ENCODE data around the gene PADI1.

PADI1 gene

GRCh38 chr1:17198476-17199258 is 6.3 kb upstream of the PADI1 start:
- DNase-seq (ENCODE audit: low read depth) = no peak
- H3K4me3 ChIP-seq (ENCODE audit: low read depth, low read length) = no peak overlapping the region
- TF ChIP-seq CTCF (IDR thresholded peaks at IDR 0.05; ENCODE audit: low read depth, low read length) (no peak), MYC (IDR thresholded peaks at IDR 0.05; ENCODE audit: low read depth, low read length) (no peak), MAX (IDR thresholded peaks at IDR 0.05; ENCODE audit: low read depth, low read length) (no peak), POLR2A (IDR thresholded peaks at IDR 0.05; ENCODE audit: extremely low read depth, insufficient read length) (no peak)

GRCh38 chr1:17199267-17200044 is 5.5 kb upstream of the PADI1 start:
- TF ChIP-seq MAX (IDR thresholded peaks at IDR 0.05; ENCODE audit: low read depth, low read length) = no peak
- H3K4me3 ChIP-seq (ENCODE audit: low read depth, low read length) = no peak overlapping the region
- no peak for DNase-seq (ENCODE audit: low read depth)

- DNase-seq (ENCODE audit: low read depth) = no peak
- no peak for TF ChIP-seq MAX (IDR thresholded peaks at IDR 0.05; ENCODE audit: low read depth, low read length)
- no peak for TF ChIP-seq MYC (IDR thresholded peaks at IDR 0.05; ENCODE audit: low read depth, low read length)
- no peak overlapping the region for H3K4me3 ChIP-seq (ENCODE audit: low read depth, low read length)
These were observed 4.7 kb upstream of the PADI1 start for GRCh38 chr1:17200246-17200645.

- DNase-seq (ENCODE audit: low read depth) = no peak
- H3K4me3 ChIP-seq (ENCODE audit: low read depth, low read length) = no peak overlapping the region
- TF ChIP-seq CTCF (IDR thresholded peaks at IDR 0.05; ENCODE audit: low read depth, low read length) (no peak), MYC (IDR thresholded peaks at IDR 0.05; ENCODE audit: low read depth, low read length) (no peak), POLR2A (IDR thresholded peaks at IDR 0.05; ENCODE audit: extremely low read depth, insufficient read length) (no peak), MAX (IDR thresholded peaks at IDR 0.05; ENCODE audit: low read depth, low read length) (no peak)
These were observed 4.2 kb upstream of the PADI1 start for GRCh38 chr1:17200756-17201155.

- TF ChIP-seq POLR2A (IDR thresholded peaks at IDR 0.05; ENCODE audit: extremely low read depth, insufficient read length) (no peak), MYC (IDR thresholded peaks at IDR 0.05; ENCODE audit: low read depth, low read length) (no peak), MAX (IDR thresholded peaks at IDR 0.05; ENCODE audit: low read depth, low read length) (no peak), CTCF (IDR thresholded peaks at IDR 0.05; ENCODE audit: low read depth, low read length) (no peak)
- no peak overlapping the region for H3K4me3 ChIP-seq (ENCODE audit: low read depth, low read length)
- no peak for DNase-seq (ENCODE audit: low read depth)
These were observed 3.5 kb upstream of the PADI1 start for GRCh38 chr1:17201201-17202021.

GRCh38 chr1:17205652-17206051 is 724 bp downstream of the PADI1 start:
- TF ChIP-seq CTCF (IDR thresholded peaks at IDR 0.05; ENCODE audit: low read depth, low read length) (no peak), MYC (IDR thresholded peaks at IDR 0.05; ENCODE audit: low read depth, low read length) (no peak), POLR2A (IDR thresholded peaks at IDR 0.05; ENCODE audit: extremely low read depth, insufficient read length) (no peak), MAX (IDR thresholded peaks at IDR 0.05; ENCODE audit: low read depth, low read length) (no peak)
- no peak overlapping the region for H3K4me3 ChIP-seq (ENCODE audit: low read depth, low read length)
- DNase-seq (ENCODE audit: low read depth) = no peak
